Activated T-helper 17 cell treated with anti-CD3 and anti-CD28 coated beads, Interleukin-2, amount 50 U/mL, for 72 hours (primary cell): ENCODE data around the gene XRN2. TPM values are rescaled to one million over a fixed set of nuclear protein-coding genes. Genes with fewer than 3 reads are reported as not detected.

ENCODE experiments used
- ATAC-seq: fragments of 150-1000 bp; cut with Tn5 transposase; replicated peaks from 2 replicates; pipeline ENCODE4 v1.10.0; 2021; ENCODE audit warnings: mild to moderate bottlenecking, moderate library complexity
- H3K27ac Mint-ChIP-seq: one replicate; pipeline ENCODE4 v1.8.0; 2022; ENCODE audit warnings: mixed read lengths
- H3K27me3 Mint-ChIP-seq: one replicate; pipeline ENCODE4 v1.8.0; 2022; ENCODE audit warnings: mixed read lengths
- H3K36me3 Mint-ChIP-seq: one replicate; pipeline ENCODE4 v1.8.0; 2022; ENCODE audit warnings: low read depth, mild to moderate bottlenecking, mixed read lengths
- H3K4me1 Mint-ChIP-seq: one replicate; pipeline ENCODE4 v1.8.0; 2022; ENCODE audit warnings: mixed read lengths
- H3K4me3 Mint-ChIP-seq: one replicate; pipeline ENCODE4 v1.8.0; 2022; ENCODE audit warnings: mild to moderate bottlenecking, mixed read lengths
- H3K9me3 Mint-ChIP-seq: one replicate; pipeline ENCODE4 v1.8.0; 2022; ENCODE audit warnings: mixed read lengths
- total RNA-seq, 2 donors: library from RNA; stranded (reverse); gene quantifications; one replicate each; pipeline ENCODE4 v1.2.3, GENCODE V29; 2022

XRN2 gene
- 10 to 100 TPM; 42.9 to 82.3 TPM for total RNA-seq

GRCh38 chr20:21303061-21303871 is at the start of gene XRN2:
TSS of gene XRN2 (plus strand) at chr20:21303331. CDS start at chr20:21303399, 68 bp downstream.
- Mint-ChIP-seq H3K4me3 (peak within 1 kb of the TSS; percentile 97), H3K27ac (peak within 1 kb of the TSS; percentile 92), H3K4me1 (peaks cover 18% of the 10 kb centered on the region), H3K27me3 (no peaks in the 10 kb centered on the region), H3K9me3 (no peaks in the 10 kb centered on the region), H3K36me3 (peaks cover 43% of the 10 kb centered on the region)
- peak; percentile 92 for ATAC-seq

- no peak overlapping the region for H3K4me3 Mint-ChIP-seq
- no peaks in the 10 kb centered on the region for H3K4me1 Mint-ChIP-seq
- ATAC-seq, result no peak
- H3K36me3 Mint-ChIP-seq, result no peaks in the 10 kb centered on the region
- H3K9me3 Mint-ChIP-seq, result no peaks in the 10 kb centered on the region
- no peaks in the 10 kb centered on the region for H3K27me3 Mint-ChIP-seq
- no peak overlapping the region for H3K27ac Mint-ChIP-seq
These were observed 45.9 kb upstream of the XRN2 start for GRCh38 chr20:21257192-21257591.

- no peak for ATAC-seq
- Mint-ChIP-seq H3K27me3 (peaks cover 5% of the 10 kb centered on the region), H3K4me3 (no peak overlapping the region), H3K9me3 (no peaks in the 10 kb centered on the region), H3K27ac (no peak overlapping the region), H3K36me3 (no peaks in the 10 kb centered on the region), H3K4me1 (no peaks in the 10 kb centered on the region)
These were observed 44.7 kb upstream of the XRN2 start for GRCh38 chr20:21258411-21258810.

- ATAC-seq, result no peak
- Mint-ChIP-seq H3K4me1 (no peaks in the 10 kb centered on the region), H3K27me3 (peaks cover 5% of the 10 kb centered on the region), H3K27ac (no peak overlapping the region), H3K9me3 (no peaks in the 10 kb centered on the region), H3K4me3 (no peak overlapping the region), H3K36me3 (no peaks in the 10 kb centered on the region)
These were observed 43.8 kb upstream of the XRN2 start for GRCh38 chr20:21259346-21259745.

- no peak overlapping the region for H3K4me3 Mint-ChIP-seq
- no peaks in the 10 kb centered on the region for H3K36me3 Mint-ChIP-seq
- H3K27me3 Mint-ChIP-seq, result peaks cover 9% of the 10 kb centered on the region
- ATAC-seq, result no peak
- H3K9me3 Mint-ChIP-seq, result peaks cover 4% of the 10 kb centered on the region
- no peaks in the 10 kb centered on the region for H3K4me1 Mint-ChIP-seq
- no peak overlapping the region for H3K27ac Mint-ChIP-seq
These were observed 40.3 kb upstream of the XRN2 start for GRCh38 chr20:21262812-21263211.

- H3K36me3 Mint-ChIP-seq, result no peaks in the 10 kb centered on the region
- no peak overlapping the region for H3K4me3 Mint-ChIP-seq
- no peak for ATAC-seq
- no peaks in the 10 kb centered on the region for H3K4me1 Mint-ChIP-seq
- H3K27me3 Mint-ChIP-seq, result peaks cover 12% of the 10 kb centered on the region
- peaks cover 4% of the 10 kb centered on the region for H3K9me3 Mint-ChIP-seq
- H3K27ac Mint-ChIP-seq, result no peak overlapping the region
These were observed 37.6 kb upstream of the XRN2 start for GRCh38 chr20:21265261-21266190.

GRCh38 chr20:21266191-21266536 is 37.0 kb upstream of the XRN2 start:
- Mint-ChIP-seq H3K4me3 (no peak overlapping the region), H3K27me3 (peaks cover 16% of the 10 kb centered on the region), H3K4me1 (no peaks in the 10 kb centered on the region), H3K36me3 (no peaks in the 10 kb centered on the region), H3K27ac (no peak overlapping the region), H3K9me3 (peaks cover 4% of the 10 kb centered on the region)
- ATAC-seq, result no peak

GRCh38 chr20:21269772-21270171 is 33.4 kb upstream of the XRN2 start:
- H3K4me1 Mint-ChIP-seq, result no peaks in the 10 kb centered on the region
- no peak overlapping the region for H3K4me3 Mint-ChIP-seq
- peaks cover 25% of the 10 kb centered on the region for H3K27me3 Mint-ChIP-seq
- H3K9me3 Mint-ChIP-seq, result peaks cover 4% of the 10 kb centered on the region
- no peaks in the 10 kb centered on the region for H3K36me3 Mint-ChIP-seq
- ATAC-seq, result no peak
- no peak overlapping the region for H3K27ac Mint-ChIP-seq

GRCh38 chr20:21270806-21271205 is 32.3 kb upstream of the XRN2 start:
- ATAC-seq, result no peak
- no peak overlapping the region for H3K27ac Mint-ChIP-seq
- no peaks in the 10 kb centered on the region for H3K9me3 Mint-ChIP-seq
- no peaks in the 10 kb centered on the region for H3K4me1 Mint-ChIP-seq
- no peaks in the 10 kb centered on the region for H3K36me3 Mint-ChIP-seq
- H3K4me3 Mint-ChIP-seq, result no peak overlapping the region
- H3K27me3 Mint-ChIP-seq, result peaks cover 22% of the 10 kb centered on the region

- Mint-ChIP-seq H3K4me3 (no peak overlapping the region), H3K9me3 (no peaks in the 10 kb centered on the region), H3K4me1 (no peaks in the 10 kb centered on the region)
These were observed 30.9 kb upstream of the XRN2 start for GRCh38 chr20:21272279-21272678.

GRCh38 chr20:21272679-21273078 is 30.5 kb upstream of the XRN2 start:
- H3K4me1 Mint-ChIP-seq, result no peaks in the 10 kb centered on the region
- ATAC-seq, result no peak
- H3K36me3 Mint-ChIP-seq, result no peaks in the 10 kb centered on the region
- H3K27ac Mint-ChIP-seq, result no peak overlapping the region
- H3K27me3 Mint-ChIP-seq, result peaks cover 22% of the 10 kb centered on the region
- no peaks in the 10 kb centered on the region for H3K9me3 Mint-ChIP-seq
- no peak overlapping the region for H3K4me3 Mint-ChIP-seq

More at GRCh38 chr20:21272279-21272678, 30.9 kb upstream of the XRN2 start:
- ATAC-seq, result no peak
- Mint-ChIP-seq H3K27me3 (peaks cover 22% of the 10 kb centered on the region), H3K27ac (no peak overlapping the region), H3K36me3 (no peaks in the 10 kb centered on the region)

- Mint-ChIP-seq H3K9me3 (no peaks in the 10 kb centered on the region), H3K36me3 (no peaks in the 10 kb centered on the region), H3K27me3 (peaks cover 24% of the 10 kb centered on the region), H3K4me3 (no peak overlapping the region), H3K4me1 (no peaks in the 10 kb centered on the region), H3K27ac (no peak overlapping the region)
- no peak for ATAC-seq
These were observed 29.3 kb upstream of the XRN2 start for GRCh38 chr20:21273755-21274386.

- ATAC-seq, result no peak
- no peaks in the 10 kb centered on the region for H3K4me1 Mint-ChIP-seq
- H3K9me3 Mint-ChIP-seq, result no peaks in the 10 kb centered on the region
- peaks cover 13% of the 10 kb centered on the region for H3K27me3 Mint-ChIP-seq
- no peaks in the 10 kb centered on the region for H3K36me3 Mint-ChIP-seq
- no peak overlapping the region for H3K4me3 Mint-ChIP-seq
- H3K27ac Mint-ChIP-seq, result no peak overlapping the region
These were observed 24.3 kb upstream of the XRN2 start for GRCh38 chr20:21278829-21279228.

- ATAC-seq, result no peak
- Mint-ChIP-seq H3K27ac (peak overlapping the region; percentile 38), H3K4me3 (no peak overlapping the region), H3K4me1 (no peaks in the 10 kb centered on the region), H3K36me3 (no peaks in the 10 kb centered on the region), H3K27me3 (peaks cover 11% of the 10 kb centered on the region), H3K9me3 (no peaks in the 10 kb centered on the region)
These were observed 23.2 kb upstream of the XRN2 start for GRCh38 chr20:21279706-21280521.
